ENCODE data around the gene MC2R.
"Not testable (repeated sequence)": the region's sequence is repeated elsewhere in the genome, so short reads cannot be mapped to it uniquely, and the experiment has no call there.

MC2R gene

GRCh38 chr18:13892098-13892497 lies 23.2 kb downstream of the MC2R start:
- no peak for DNase-seq (ENCODE audit: low read depth)

- no peak for DNase-seq (ENCODE audit: low read depth)
Measured at GRCh38 chr18:13890761-13891361, 24.5 kb downstream of the MC2R start.

- no peak for DNase-seq (ENCODE audit: low read depth)
Measured at GRCh38 chr18:13889671-13890070, 25.7 kb downstream of the MC2R start.

- DNase-seq (ENCODE audit: low read depth): no peak
Measured at GRCh38 chr18:13888191-13888716, 27.1 kb downstream of the MC2R start.

GRCh38 chr18:13885009-13885408 lies 30.3 kb downstream of the MC2R start:
- DNase-seq (ENCODE audit: low read depth): no peak

- no peak for DNase-seq (ENCODE audit: low read depth)
Measured at GRCh38 chr18:13879937-13880336, 35.4 kb downstream of the MC2R start.

GRCh38 chr18:13879492-13879891 lies 35.8 kb downstream of the MC2R start:
- DNase-seq (ENCODE audit: low read depth): no peak

- no peak for DNase-seq (ENCODE audit: low read depth)
Measured at GRCh38 chr18:13878857-13879256, 36.5 kb downstream of the MC2R start.

- no peak for DNase-seq (ENCODE audit: low read depth)
Measured at GRCh38 chr18:13877157-13877556, 38.2 kb downstream of the MC2R start.

- no peak for DNase-seq (ENCODE audit: low read depth)
Measured at GRCh38 chr18:13874558-13874957, 40.8 kb downstream of the MC2R start.

- DNase-seq (ENCODE audit: low read depth): no peak
Measured at GRCh38 chr18:13872932-13873331, 42.4 kb downstream of the MC2R start.

- no peak for DNase-seq (ENCODE audit: low read depth)
Measured at GRCh38 chr18:13872373-13872772, 43.0 kb downstream of the MC2R start.

GRCh38 chr18:13871701-13872100 lies 43.6 kb downstream of the MC2R start:
- DNase-seq (ENCODE audit: low read depth): no peak

GRCh38 chr18:13868501-13869271 lies 46.6 kb downstream of the MC2R start:
- DNase-seq (ENCODE audit: low read depth): no peak

- not testable (repeated sequence) for DNase-seq (ENCODE audit: low read depth)
Measured at GRCh38 chr18:13862898-13863297, 52.4 kb downstream of the MC2R start.

GRCh38 chr18:13849791-13850190 lies 65.5 kb downstream of the MC2R start:
- DNase-seq (ENCODE audit: low read depth): no peak

GRCh38 chr18:13836559-13836958 lies 78.8 kb downstream of the MC2R start:
- no peak for DNase-seq (ENCODE audit: low read depth)

GRCh38 chr18:13835202-13835601 lies 80.1 kb downstream of the MC2R start:
- DNase-seq (ENCODE audit: low read depth): no peak

- DNase-seq (ENCODE audit: low read depth): no peak
Measured at GRCh38 chr18:13834496-13835015, 80.8 kb downstream of the MC2R start.

Data from activated T-cell treated with anti-CD3 and anti-CD28 coated beads for 1 hour (primary cell).